MCF 10A (cell line): Measurements from ENCODE around the gene ARHGAP9. TPM values are rescaled to one million over a fixed set of nuclear protein-coding genes. Genes with fewer than 3 reads are reported as not detected.

Source experiments
- BruUV-seq: library from RNA; stranded (reverse); fragments of 400-500 nt; replicated peaks from 2 replicates; lab custom pipeline; 2021; lab: Mats Ljungman, UMichigan
- CTCF ChIA-PET: fragments of 300-600 bp; sonication (Branson Sonifier 250); formaldehyde crosslinking; extraction: SDS; loops from one replicate; lab custom pipeline; 2021; ENCODE audit warnings: antibody characterized with exemption, inconsistent platforms; lab: Yijun Ruan, JAX
- POLR2A ChIA-PET: fragments of 300-600, 350-650 bp; sonication (Branson Sonifier 250); formaldehyde crosslinking; extraction: SDS; loops from one replicate; lab custom pipeline; 2020; ENCODE audit warnings: antibody characterized with exemption, inconsistent platforms; lab: Yijun Ruan, JAX
- DNase-seq: peaks from one replicate; pipeline ENCODE4 v3.0.0-alpha.2; 2018; ENCODE audit not compliant: unreplicated experiment
- H3K27ac Mint-ChIP-seq: one replicate; pipeline ENCODE4 v1.8.0; 2022; ENCODE audit warnings: mild to moderate bottlenecking, low read depth, mixed read lengths; ENCODE audit not compliant: unreplicated experiment
- H3K27me3 Mint-ChIP-seq: one replicate; pipeline ENCODE4 v1.8.0; 2022; ENCODE audit warnings: mixed read lengths; ENCODE audit not compliant: insufficient read depth, unreplicated experiment
- H3K36me3 Mint-ChIP-seq: one replicate; pipeline ENCODE4 v1.8.0; 2022; ENCODE audit warnings: mild to moderate bottlenecking, moderate library complexity, mixed read lengths; ENCODE audit not compliant: insufficient read depth, unreplicated experiment
- H3K4me1 Mint-ChIP-seq: one replicate; pipeline ENCODE4 v1.8.0; 2022; ENCODE audit warnings: mixed read lengths; ENCODE audit not compliant: insufficient read depth, unreplicated experiment
- H3K4me3 Mint-ChIP-seq: one replicate; pipeline ENCODE4 v1.8.0; 2022; ENCODE audit warnings: mild to moderate bottlenecking, moderate library complexity, mixed read lengths; ENCODE audit not compliant: unreplicated experiment
- H3K9me3 Mint-ChIP-seq: one replicate; pipeline ENCODE4 v1.8.0; 2022; ENCODE audit warnings: mixed read lengths; ENCODE audit not compliant: unreplicated experiment
- CTCF ChIP-seq: fragments of 200-600 bp; IDR thresholded peaks from one replicate; pipeline ENCODE4 v1.8.0; 2022; ENCODE audit warnings: antibody characterized with exemption, mild to moderate bottlenecking; ENCODE audit not compliant: unreplicated experiment
- intact Hi-C: fragments of 100-400 bp; cut with micrococcal nuclease; formaldehyde crosslinking; loops from 2 replicates; pipeline ENCODE4 v1.14.1; 2022
- total RNA-seq: library from RNA; stranded (reverse); gene quantifications from 2 replicates; pipeline ENCODE4 v1.2.3, GENCODE V29; 2022

The ARHGAP9 gene
- total RNA-seq, 1 experiment from 2014 or later: 1.1 TPM

DNA sequence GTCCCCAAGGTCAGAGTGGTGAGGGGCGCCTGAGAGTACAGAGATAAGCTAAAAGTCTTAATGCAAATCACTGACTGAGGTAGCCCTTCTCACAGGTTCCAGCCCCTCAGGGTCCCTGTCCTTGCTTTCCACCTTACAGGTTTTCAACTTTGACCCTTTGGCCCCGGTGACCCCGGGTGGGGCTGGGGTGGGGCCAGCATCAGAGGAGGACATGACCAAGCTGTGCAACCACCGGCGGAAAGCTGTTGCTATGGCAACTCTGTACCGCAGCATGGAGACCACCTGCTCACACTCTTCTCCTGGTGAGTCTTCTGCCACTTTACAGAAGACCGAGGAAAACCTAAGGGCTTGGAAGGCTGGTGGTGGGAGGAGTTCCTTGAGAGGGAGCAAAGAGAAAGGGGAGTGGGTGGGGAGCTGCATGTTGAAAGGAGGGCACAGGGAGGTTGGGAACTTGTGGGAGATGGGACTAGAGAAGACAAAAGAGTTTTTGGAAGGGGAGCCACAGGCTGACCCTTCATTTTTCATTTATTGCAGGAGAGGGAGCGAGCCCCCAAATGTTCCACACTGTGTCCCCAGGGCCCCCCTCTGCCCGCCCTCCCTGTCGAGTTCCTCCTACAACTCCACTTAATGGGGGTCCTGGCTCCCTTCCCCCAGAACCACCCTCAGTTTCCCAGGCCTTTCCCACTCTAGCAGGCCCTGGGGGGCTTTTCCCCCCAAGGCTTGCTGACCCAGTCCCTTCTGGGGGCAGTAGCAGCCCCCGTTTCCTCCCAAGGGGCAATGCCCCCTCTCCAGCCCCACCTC is 45.3 kb upstream of the ARHGAP9 start:
- intact Hi-C loops: no loop called here
- H3K27me3 Mint-ChIP-seq: no peaks in the 10 kb centered on the region
- H3K4me1 Mint-ChIP-seq: peaks cover 15% of the 10 kb centered on the region
- no peaks in the 10 kb centered on the region for H3K9me3 Mint-ChIP-seq
- ChIA-PET CTCF (interaction anchor here (0.6 to 1.5 kb wide), 6 partner anchors 7 to 206 kb away, joined by 3 to 6 read pairs (median 4); no protein-coding TSS in a partner anchor), POLR2A (interaction anchor here (0.6 to 3.0 kb wide), 7 partner anchors 7 to 67 kb away, joined by 4 to 34 read pairs (median 7); partner anchors contain the start of genes DCTN2 and PIP4K2C)
- no peak for TF ChIP-seq CTCF
- H3K27ac Mint-ChIP-seq: peak overlapping the region; percentile 10
- peak overlapping the region; percentile 90 for H3K4me3 Mint-ChIP-seq
- no TSS peak for BruUV-seq
- peaks cover 72% of the 10 kb centered on the region for H3K36me3 Mint-ChIP-seq
- DNase-seq: no peak

GRCh38 chr12:57523706-57524614 is 44.3 kb upstream of the ARHGAP9 start:
- ChIA-PET POLR2A (interaction anchor here (0.7 to 3.0 kb wide), 15 partner anchors 8 to 413 kb away, joined by 3 to 34 read pairs (median 5); partner anchors contain the start of genes CYP27B1, DCTN2, MARS1 and OS9), CTCF (interaction anchor here (0.5 to 1.5 kb wide), 8 partner anchors 8 to 203 kb away, joined by 3 to 6 read pairs (median 4); no protein-coding TSS in a partner anchor)
- peak overlapping the region; percentile 10 for H3K27ac Mint-ChIP-seq
- no peak for TF ChIP-seq CTCF
- no peaks in the 10 kb centered on the region for H3K9me3 Mint-ChIP-seq
- H3K27me3 Mint-ChIP-seq: no peaks in the 10 kb centered on the region
- BruUV-seq: no TSS peak
- H3K4me1 Mint-ChIP-seq: peaks cover 21% of the 10 kb centered on the region
- peaks cover 72% of the 10 kb centered on the region for H3K36me3 Mint-ChIP-seq
- no peak for DNase-seq
- intact Hi-C loops: no loop called here
- peak overlapping the region; percentile 90 for H3K4me3 Mint-ChIP-seq

DNA sequence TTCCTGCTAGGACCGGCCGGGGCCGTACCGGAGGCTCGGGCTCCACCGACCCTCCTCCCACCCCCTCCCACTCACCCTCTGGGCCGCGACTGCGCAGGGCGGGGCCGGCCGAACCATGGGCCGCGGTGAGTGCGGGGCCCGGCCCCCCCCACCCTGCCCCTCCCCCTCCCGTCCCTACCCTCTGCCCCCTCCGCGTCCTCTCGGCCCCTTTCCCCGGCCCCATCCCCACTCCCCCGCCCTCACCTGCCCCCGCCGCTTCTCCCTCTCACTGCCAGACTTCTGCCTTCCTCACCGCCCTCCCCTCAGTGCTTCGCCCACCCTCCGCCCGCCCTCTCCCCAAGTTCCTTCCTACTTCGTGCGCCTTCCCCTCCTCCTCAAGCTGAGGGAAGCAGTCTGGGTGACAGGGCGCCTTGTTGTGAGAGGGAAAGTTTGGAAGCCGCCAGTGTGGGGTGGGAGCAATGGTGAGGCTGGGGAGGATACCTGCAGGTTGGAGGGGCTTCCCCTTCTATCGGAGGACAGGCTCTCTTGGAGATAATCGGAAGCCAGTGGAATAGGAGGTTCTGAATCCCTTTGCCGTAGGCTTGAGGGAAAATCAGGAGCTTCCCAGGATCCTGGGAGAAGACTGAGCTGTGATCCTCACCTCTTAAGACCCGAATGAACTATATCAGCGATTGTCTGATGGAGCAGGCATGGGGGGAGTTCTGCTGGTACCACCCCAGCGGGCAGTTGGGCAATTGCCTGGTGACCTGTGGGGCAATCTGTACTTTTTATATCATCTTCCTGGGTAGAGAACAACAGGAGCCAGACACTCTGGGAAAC is 43.4 kb upstream of the ARHGAP9 start:
- no peaks in the 10 kb centered on the region for H3K27me3 Mint-ChIP-seq
- BruUV-seq: TSS peak; percentile 14
- ChIA-PET CTCF (interaction anchor here (0.5 to 1.5 kb wide), 4 partner anchors 9 to 47 kb away, joined by 3 to 6 read pairs (median 4); no protein-coding TSS in a partner anchor), POLR2A (interaction anchor here (0.7 to 3.0 kb wide), 14 partner anchors 8 to 412 kb away, joined by 3 to 34 read pairs (median 4); partner anchors contain the start of genes CYP27B1, DCTN2, MARS1 and OS9)
- peak overlapping the region; percentile 90 for H3K4me3 Mint-ChIP-seq
- H3K27ac Mint-ChIP-seq: peak overlapping the region; percentile 10
- no peaks in the 10 kb centered on the region for H3K9me3 Mint-ChIP-seq
- DNase-seq: peak; percentile 34
- peaks cover 73% of the 10 kb centered on the region for H3K36me3 Mint-ChIP-seq
- intact Hi-C loops: loop anchor here (1.0 kb wide), 1 partner anchor 24 kb away; the partner anchor contains the start of gene DCTN2
- TF ChIP-seq CTCF: no peak
- peaks cover 29% of the 10 kb centered on the region for H3K4me1 Mint-ChIP-seq
